Stimulated activated naive CD4-positive, alpha-beta T cell treated with Interleukin-2 at 50 U/mL for 16 hours (primary cell): ENCODE data around the gene ATP5F1E.
"Not testable (repeated sequence)": the region's sequence is repeated elsewhere in the genome, so short reads cannot be mapped to it uniquely, and the experiment has no call there.

Source experiments
- DNase-seq: peaks from one replicate; lab custom pipeline; 2025; lab: John Stamatoyannopoulos, UW

The ATP5F1E gene

GRCh38 chr20:59042796-59043631, 10.9 kb upstream of the ATP5F1E start:
- DNase-seq = peak; percentile 92

GRCh38 chr20:59042151-59042795, 10.1 kb upstream of the ATP5F1E start, which contains the start of gene PRELID3B:
TSS of gene PRELID3B (minus strand) at chr20:59042786. CDS start at chr20:59042730, 56 bp downstream.
- peak; percentile 46 for DNase-seq

GRCh38 chr20:59041487-59041886, 9.4 kb upstream of the ATP5F1E start:
- not testable (repeated sequence) for DNase-seq

- DNase-seq = no peak
Observed at GRCh38 chr20:59040667-59041066, 8.5 kb upstream of the ATP5F1E start.

GRCh38 chr20:59039233-59039632, 7.1 kb upstream of the ATP5F1E start:
- no peak for DNase-seq

GRCh38 chr20:59037386-59037785, 5.3 kb upstream of the ATP5F1E start:
- DNase-seq = no peak

- DNase-seq = no peak
Observed at GRCh38 chr20:59035381-59035780, 3.2 kb upstream of the ATP5F1E start.

GRCh38 chr20:59033616-59034165, 1.6 kb upstream of the ATP5F1E start:
- no peak for DNase-seq

- no peak for DNase-seq
Observed at GRCh38 chr20:59033093-59033492, 958 bp upstream of the ATP5F1E start.

GRCh38 chr20:59032713-59033059, 551 bp upstream of the ATP5F1E start:
- no peak for DNase-seq

GRCh38 chr20:59031564-59032022, 542 bp downstream of the ATP5F1E start:
- DNase-seq = peak; percentile 6

GRCh38 chr20:59030911-59031563, 1.1 kb downstream of the ATP5F1E start:
- DNase-seq = no peak

GRCh38 chr20:59028812-59029211, 3.3 kb downstream of the ATP5F1E start:
- no peak for DNase-seq

- DNase-seq = no peak
Observed at GRCh38 chr20:59027741-59028320, 4.3 kb downstream of the ATP5F1E start.

- DNase-seq = no peak
Observed at GRCh38 chr20:59026904-59027740, 5.0 kb downstream of the ATP5F1E start.

- no peak for DNase-seq
Observed at GRCh38 chr20:59025511-59025910, 6.6 kb downstream of the ATP5F1E start.

- no peak for DNase-seq
Observed at GRCh38 chr20:59025086-59025485, 7.0 kb downstream of the ATP5F1E start.

- DNase-seq = no peak
Observed at GRCh38 chr20:59024111-59024530, 8.0 kb downstream of the ATP5F1E start.

- no peak for DNase-seq
Observed at GRCh38 chr20:59023616-59024015, 8.5 kb downstream of the ATP5F1E start.

GRCh38 chr20:59022754-59023153, 9.4 kb downstream of the ATP5F1E start:
- no peak for DNase-seq

- no peak for DNase-seq
Observed at GRCh38 chr20:59020938-59021551, 11.1 kb downstream of the ATP5F1E start.
